Ascending aorta (tissue), 2 donors: ENCODE data around the gene CSTF1. TPM values are rescaled to one million over a fixed set of nuclear protein-coding genes. Genes with fewer than 3 reads are reported as not detected.

ENCODE experiments used
- DNase-seq, 2 donors: peaks; one replicate each; pipeline ENCODE4 v3.0.0-alpha.2; 2019; ENCODE audit warnings: low spot score in 2 of 2
- H3K27ac ChIP-seq, 2 donors: fragments of 200-600 bp; sonication (generic); one replicate each; pipeline ENCODE4 v1.5.1; 2016 to 2017; ENCODE audit warnings: mild to moderate bottlenecking in 1 of 2
- H3K27me3 ChIP-seq: fragments of 200-600 bp; sonication (generic); one replicate; pipeline ENCODE4 v1.5.1; 2017
- H3K36me3 ChIP-seq, 2 donors: fragments of 200-600 bp; sonication (generic); one replicate each; pipeline ENCODE4 v1.5.1; 2016
- H3K4me1 ChIP-seq, 2 donors: fragments of 200-600 bp; sonication (generic); one replicate each; pipeline ENCODE4 v1.5.1; 2016 to 2017; ENCODE audit warnings: mild to moderate bottlenecking in 1 of 2
- H3K4me3 ChIP-seq, 2 donors: fragments of 200-600 bp; sonication (generic); one replicate each; pipeline ENCODE4 v1.5.1; 2016 to 2017; ENCODE audit warnings: mild to moderate bottlenecking in 1 of 2
- H3K9me3 ChIP-seq, 2 donors: fragments of 200-600 bp; sonication (generic); one replicate each; pipeline ENCODE4 v1.5.1; 2016
- intact Hi-C: fragments of 100-400 bp; cut with DNase I; formaldehyde crosslinking; loops from one replicate; pipeline ENCODE4 v1.15.1; 2023
- total RNA-seq: library from RNA; depleted of rRNA; stranded (reverse); fragments of >200 nt; gene quantifications from one replicate; pipeline ENCODE4 v1.1.0, GENCODE V29; 2016
- TF ChIP-seq, protein P1 (sequence below), 3 experiments: fragments of 200-600 bp in 2 of 3; fragments of 450-650 bp in 1 of 3; sonication (generic) in 2 of 3; IDR thresholded peaks; one replicate each; pipeline ENCODE4 v1.5.1; 2016 to 2019; ENCODE audit warnings: antibody characterized with exemption in 3 of 3, mild to moderate bottlenecking in 1 of 3, moderate library complexity in 1 of 3

Gene CSTF1
- total RNA-seq, 1 donor from 2014 or later: 13.7 TPM

DNA sequence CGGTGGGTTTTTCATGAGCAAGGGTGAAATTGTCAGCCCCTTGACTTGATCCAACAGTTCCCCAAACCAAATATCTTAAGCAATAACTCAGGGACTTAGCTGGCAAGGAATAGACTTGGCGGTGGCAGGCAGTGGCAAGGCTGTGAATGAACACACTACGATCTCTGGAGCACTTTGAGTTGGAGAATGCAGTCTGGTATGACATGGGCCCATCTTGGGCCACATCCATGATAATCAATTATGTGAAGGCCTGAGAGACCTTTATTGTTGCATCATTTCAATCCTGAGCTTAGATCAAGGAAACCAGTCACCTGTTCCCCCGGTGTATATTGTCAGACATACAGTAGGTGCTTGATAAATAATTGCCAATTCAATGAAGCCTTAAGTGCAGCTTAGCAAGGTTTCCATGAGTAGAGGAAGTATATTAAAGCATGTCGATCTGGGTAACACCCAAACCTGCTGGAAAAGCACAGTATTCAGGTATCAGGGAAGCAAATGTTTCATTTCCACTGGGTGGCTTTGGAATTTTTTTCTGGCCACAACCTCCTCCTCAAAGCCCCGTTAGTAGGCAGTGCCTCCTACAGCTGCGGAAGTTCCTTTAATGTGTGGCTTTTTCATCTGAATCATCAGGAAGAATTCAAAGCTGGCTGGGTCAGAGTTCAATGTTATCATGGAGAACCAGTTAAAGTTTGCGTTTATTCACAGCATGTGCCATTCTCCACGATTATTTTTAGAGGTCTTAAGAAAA, 29.8 kb downstream of the CSTF1 start:
- intact Hi-C loops: no loop called here
- Histone ChIP-seq H3K4me3 (no peak overlapping the region), H3K27ac (no peak overlapping the region), H3K4me1 (no peaks in the 10 kb centered on the region), H3K27me3 (no peaks in the 10 kb centered on the region), H3K36me3 (no peaks in the 10 kb centered on the region), H3K9me3 (no peaks in the 10 kb centered on the region)
- TF ChIP-seq, protein P1, sequence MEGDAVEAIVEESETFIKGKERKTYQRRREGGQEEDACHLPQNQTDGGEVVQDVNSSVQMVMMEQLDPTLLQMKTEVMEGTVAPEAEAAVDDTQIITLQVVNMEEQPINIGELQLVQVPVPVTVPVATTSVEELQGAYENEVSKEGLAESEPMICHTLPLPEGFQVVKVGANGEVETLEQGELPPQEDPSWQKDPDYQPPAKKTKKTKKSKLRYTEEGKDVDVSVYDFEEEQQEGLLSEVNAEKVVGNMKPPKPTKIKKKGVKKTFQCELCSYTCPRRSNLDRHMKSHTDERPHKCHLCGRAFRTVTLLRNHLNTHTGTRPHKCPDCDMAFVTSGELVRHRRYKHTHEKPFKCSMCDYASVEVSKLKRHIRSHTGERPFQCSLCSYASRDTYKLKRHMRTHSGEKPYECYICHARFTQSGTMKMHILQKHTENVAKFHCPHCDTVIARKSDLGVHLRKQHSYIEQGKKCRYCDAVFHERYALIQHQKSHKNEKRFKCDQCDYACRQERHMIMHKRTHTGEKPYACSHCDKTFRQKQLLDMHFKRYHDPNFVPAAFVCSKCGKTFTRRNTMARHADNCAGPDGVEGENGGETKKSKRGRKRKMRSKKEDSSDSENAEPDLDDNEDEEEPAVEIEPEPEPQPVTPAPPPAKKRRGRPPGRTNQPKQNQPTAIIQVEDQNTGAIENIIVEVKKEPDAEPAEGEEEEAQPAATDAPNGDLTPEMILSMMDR (IDR thresholded peaks at IDR 0.05): no peak
- peak in 1 of 2 donors; percentile 58 for DNase-seq

DNA sequence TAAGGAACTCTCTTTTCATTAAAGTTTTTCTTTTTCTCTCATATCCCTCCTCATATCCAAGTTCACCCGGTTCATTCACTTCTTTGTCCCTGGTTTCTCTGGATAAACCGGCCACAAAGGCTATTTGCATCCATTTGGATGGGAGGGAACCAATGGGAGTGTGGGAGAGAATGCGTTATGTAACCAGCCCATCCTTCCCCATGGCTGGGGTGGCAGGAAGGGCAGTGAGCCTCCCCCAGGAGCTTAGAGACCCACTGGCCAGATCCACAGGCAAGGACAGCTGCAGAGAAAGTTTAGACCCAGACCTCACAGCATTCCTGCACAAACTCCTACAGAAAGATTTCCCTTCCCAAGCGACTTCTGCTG, 30.4 kb downstream of the CSTF1 start:
- Histone ChIP-seq H3K4me1 (no peaks in the 10 kb centered on the region), H3K27me3 (no peaks in the 10 kb centered on the region), H3K4me3 (no peak overlapping the region), H3K9me3 (no peaks in the 10 kb centered on the region), H3K36me3 (no peaks in the 10 kb centered on the region), H3K27ac (no peak overlapping the region)
- intact Hi-C loops: no loop called here
- DNase-seq: no peak
- TF ChIP-seq, protein P1 (IDR thresholded peaks at IDR 0.05): no peak

DNA sequence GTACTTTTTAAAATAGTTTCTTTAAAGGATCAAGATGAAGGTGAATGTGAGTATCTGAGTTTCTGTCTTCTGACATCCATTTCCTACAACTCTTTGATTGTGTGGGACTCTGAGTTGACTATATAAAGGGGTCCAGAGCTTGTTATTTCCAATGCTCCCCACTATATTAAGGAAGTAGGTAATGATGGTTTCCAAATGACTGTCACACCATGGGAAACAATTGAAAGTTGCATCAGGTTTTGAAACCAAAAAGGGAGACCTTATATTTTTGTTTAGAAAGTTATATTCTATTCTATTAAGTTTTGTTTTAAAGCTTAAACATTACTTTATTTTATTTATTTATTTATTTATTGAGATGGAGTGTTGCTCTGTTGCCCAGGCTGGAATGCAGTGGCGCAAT, 30.8 kb downstream of the CSTF1 start:
- no peaks in the 10 kb centered on the region for H3K27me3 ChIP-seq
- H3K36me3 ChIP-seq: no peaks in the 10 kb centered on the region
- no peak overlapping the region for H3K27ac ChIP-seq
- H3K9me3 ChIP-seq: no peaks in the 10 kb centered on the region
- intact Hi-C loops: no loop called here
- no peak for DNase-seq
- TF ChIP-seq, protein P1 (IDR thresholded peaks at IDR 0.05): no peak
- H3K4me1 ChIP-seq: no peaks in the 10 kb centered on the region
- H3K4me3 ChIP-seq: no peak overlapping the region

DNA sequence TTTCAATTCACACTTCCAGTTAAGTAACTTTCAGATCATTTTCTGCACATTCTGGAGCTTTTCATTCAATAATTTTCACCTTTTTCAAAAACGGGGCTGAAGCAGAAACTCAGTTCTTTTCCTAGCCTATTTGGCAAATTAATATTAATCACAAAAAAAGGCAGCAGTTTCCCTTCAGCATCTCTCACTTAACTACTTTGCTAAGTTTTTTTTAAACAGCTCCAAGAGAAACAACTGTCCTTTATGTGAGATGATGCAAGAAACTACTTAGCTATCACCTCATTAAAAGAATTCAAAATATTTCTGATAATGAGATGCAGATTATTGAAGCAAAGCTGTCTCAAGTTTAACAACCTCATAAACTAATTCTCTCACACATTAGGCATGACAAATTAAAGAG, 31.4 kb downstream of the CSTF1 start:
- no peak for DNase-seq
- H3K27me3 ChIP-seq: no peaks in the 10 kb centered on the region
- intact Hi-C loops: no loop called here
- H3K27ac ChIP-seq: no peak overlapping the region
- no peaks in the 10 kb centered on the region for H3K4me1 ChIP-seq
- H3K9me3 ChIP-seq: no peaks in the 10 kb centered on the region
- TF ChIP-seq, protein P1 (IDR thresholded peaks at IDR 0.05): no peak
- no peak overlapping the region for H3K4me3 ChIP-seq
- H3K36me3 ChIP-seq: no peaks in the 10 kb centered on the region

DNA sequence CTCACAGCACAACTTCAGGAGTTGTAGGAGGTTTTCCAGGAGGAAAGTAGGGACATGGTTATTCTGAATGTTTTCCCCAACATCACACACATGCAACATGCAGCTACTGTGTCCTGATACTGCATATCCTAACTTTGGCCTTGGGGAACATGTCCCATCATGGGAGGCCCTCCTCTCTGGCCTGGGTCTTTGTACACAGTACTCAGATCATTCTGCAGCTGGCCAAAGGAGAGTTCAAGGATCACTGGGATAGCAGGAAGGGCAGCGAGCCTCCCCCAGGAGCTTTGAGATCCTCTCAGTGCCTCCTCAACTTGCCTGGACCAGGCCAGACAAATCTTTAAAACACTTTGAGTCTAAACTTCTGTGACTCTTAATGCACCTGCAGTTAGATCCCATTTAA, 32.5 kb downstream of the CSTF1 start:
- TF ChIP-seq, protein P1 (IDR thresholded peaks at IDR 0.05): no peak
- no peak for DNase-seq
- Histone ChIP-seq H3K27me3 (no peaks in the 10 kb centered on the region), H3K4me3 (no peak overlapping the region), H3K27ac (no peak overlapping the region), H3K9me3 (no peaks in the 10 kb centered on the region), H3K4me1 (no peaks in the 10 kb centered on the region), H3K36me3 (no peaks in the 10 kb centered on the region)
- intact Hi-C loops: no loop called here

DNA sequence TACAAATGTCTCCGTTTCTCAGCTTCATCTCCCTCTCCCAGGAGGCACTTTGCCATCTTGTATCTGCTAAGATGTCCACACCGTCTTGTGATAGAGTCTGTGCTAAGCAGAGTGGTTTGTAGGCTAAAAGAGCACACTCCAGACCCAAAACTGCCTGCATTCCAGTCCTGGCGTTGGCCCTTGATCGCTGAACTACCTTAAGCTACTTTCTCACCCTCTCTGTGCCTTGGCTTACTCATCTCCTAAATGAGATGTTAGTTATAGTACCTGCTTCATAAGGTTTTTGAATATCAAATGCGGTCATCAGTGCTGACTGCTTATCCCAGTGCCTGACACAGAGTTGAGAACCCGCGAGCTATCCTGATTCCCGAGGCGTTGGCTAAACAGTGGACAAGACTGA, 33.6 kb downstream of the CSTF1 start:
- Histone ChIP-seq H3K4me3 (no peak overlapping the region), H3K27ac (no peak overlapping the region), H3K27me3 (no peaks in the 10 kb centered on the region), H3K9me3 (no peaks in the 10 kb centered on the region), H3K36me3 (no peaks in the 10 kb centered on the region), H3K4me1 (no peaks in the 10 kb centered on the region)
- TF ChIP-seq, protein P1 (IDR thresholded peaks at IDR 0.05): no peak
- DNase-seq: no peak
- intact Hi-C loops: no loop called here
